MM.1S (cell line): ENCODE data around the gene EED.

Experiments used
- DNase-seq: peaks from one replicate; pipeline ENCODE4 v3.0.0-alpha.2; 2015
- H2AFZ ChIP-seq: fragments of 300-600 bp; sonication (generic); 2 replicates; pipeline ENCODE4 v1.6.0; 2016; ENCODE audit warnings: antibody characterized with exemption, low read length
- H3F3A ChIP-seq: fragments of 300-600 bp; sonication (generic); 2 replicates; pipeline ENCODE4 v1.6.1; 2016; ENCODE audit warnings: mild to moderate bottlenecking, antibody characterized with exemption, low read length, moderate library complexity, mixed read lengths; ENCODE audit not compliant: insufficient read depth
- H3K27ac ChIP-seq: fragments of 300-600 bp; sonication (generic); 2 replicates; pipeline ENCODE4 v1.5.1; 2016; ENCODE audit warnings: mild to moderate bottlenecking, low read length
- H3K27me3 ChIP-seq: fragments of 300-600 bp; sonication (generic); replicated peaks from 2 replicates; pipeline ENCODE4 v1.6.0; 2016; ENCODE audit warnings: low read length; ENCODE audit not compliant: insufficient read depth
- H3K36me3 ChIP-seq: fragments of 300-600 bp; sonication (generic); replicated peaks from 2 replicates; pipeline ENCODE4 v1.6.1; 2016; ENCODE audit warnings: mild to moderate bottlenecking, low read length, mixed read lengths; ENCODE audit not compliant: insufficient read depth
- H3K4me1 ChIP-seq: fragments of 300-600 bp; sonication (generic); 2 replicates; pipeline ENCODE4 v1.6.1; 2016; ENCODE audit warnings: low read length, mixed read lengths
- H3K4me2 ChIP-seq: fragments of 300-600 bp; sonication (generic); 2 replicates; pipeline ENCODE4 v1.6.0; 2016; ENCODE audit warnings: low read depth, low read length
- H3K4me3 ChIP-seq: fragments of 300-600 bp; sonication (generic); 2 replicates; pipeline ENCODE4 v1.5.1; 2016; ENCODE audit warnings: low read length, mixed read lengths
- H3K79me2 ChIP-seq: fragments of 300-600 bp; sonication (generic); 2 replicates; pipeline ENCODE4 v1.6.1; 2016; ENCODE audit warnings: mixed run types, low read length, mixed read lengths
- H3K9ac ChIP-seq: fragments of 300-600 bp; sonication (generic); 2 replicates; pipeline ENCODE4 v1.6.1; 2016; ENCODE audit warnings: low read length, mixed read lengths
- H3K9me2 ChIP-seq: fragments of 300-600 bp; sonication (generic); replicated peaks from 2 replicates; pipeline ENCODE4 v1.6.1; 2016; ENCODE audit warnings: mild to moderate bottlenecking, low read length, mixed read lengths; ENCODE audit not compliant: insufficient read depth
- H3K9me3 ChIP-seq: fragments of 300-600 bp; sonication (generic); replicated peaks from 2 replicates; pipeline ENCODE4 v1.6.1; 2016; ENCODE audit warnings: mild to moderate bottlenecking, low read length, mixed read lengths; ENCODE audit not compliant: insufficient read depth
- H4K20me1 ChIP-seq: fragments of 300-600 bp; sonication (generic); 2 replicates; pipeline ENCODE4 v1.6.1; 2016; ENCODE audit warnings: mild to moderate bottlenecking, low read length, moderate library complexity, mixed read lengths; ENCODE audit not compliant: insufficient read depth
- CTCF ChIP-seq: fragments of 300-600 bp; sonication (generic); IDR thresholded peaks from 2 replicates; pipeline ENCODE4 v1.5.1; 2016; ENCODE audit warnings: antibody characterized with exemption, low read length, mixed read lengths
- EZH2 ChIP-seq: fragments of 300-600 bp; sonication (generic); optimal IDR thresholded peaks from 2 replicates; pipeline ENCODE3; 2017; ENCODE audit warnings: low read depth, mild to moderate bottlenecking, antibody characterized with exemption, low read length, mixed read lengths
- EZH2phosphoT487 ChIP-seq: fragments of 300-600 bp; sonication (generic); IDR thresholded peaks from 2 replicates; pipeline ENCODE4 v1.6.1; 2018; ENCODE audit warnings: antibody characterized with exemption, low read length

The EED gene

GRCh38 chr11:86259730-86260129 lies 15.2 kb downstream of the EED start:
- H4K20me1 ChIP-seq = no peaks in the 10 kb centered on the region
- H3K9me2 ChIP-seq = no peaks in the 10 kb centered on the region
- no peak overlapping the region for H3K4me3 ChIP-seq
- no peak overlapping the region for H2AFZ ChIP-seq
- H3K4me2 ChIP-seq = no peak overlapping the region
- no peaks in the 10 kb centered on the region for H3F3A ChIP-seq
- no peak overlapping the region for H3K27ac ChIP-seq
- no peaks in the 10 kb centered on the region; the same call in 1 of the 2 replicates for H3K36me3 ChIP-seq
- H3K27me3 ChIP-seq = no peaks in the 10 kb centered on the region
- no peak overlapping the region for H3K9ac ChIP-seq
- no peaks in the 10 kb centered on the region for H3K9me3 ChIP-seq
- no peak for DNase-seq
- no peaks in the 10 kb centered on the region for H3K4me1 ChIP-seq
- no peak for TF ChIP-seq EZH2phosphoT487
- no peak for TF ChIP-seq CTCF
- TF ChIP-seq EZH2 = no peak
- peaks cover 15% of the 10 kb centered on the region for H3K79me2 ChIP-seq

GRCh38 chr11:86261328-86261727 lies 16.8 kb downstream of the EED start:
- Histone ChIP-seq H3K9me3 (no peaks in the 10 kb centered on the region), H3K4me1 (no peaks in the 10 kb centered on the region), H3K9ac (no peak overlapping the region), H3K9me2 (no peaks in the 10 kb centered on the region), H3K4me2 (no peak overlapping the region), H3K4me3 (no peak overlapping the region), H3K27ac (no peak overlapping the region), H3K27me3 (no peaks in the 10 kb centered on the region), H3F3A (no peaks in the 10 kb centered on the region), H3K79me2 (peaks cover 5% of the 10 kb centered on the region; the same call in 1 of the 2 replicates), H2AFZ (no peak overlapping the region), H3K36me3 (no peaks in the 10 kb centered on the region; the same call in 1 of the 2 replicates), H4K20me1 (no peaks in the 10 kb centered on the region)
- TF ChIP-seq CTCF (no peak), EZH2 (no peak), EZH2phosphoT487 (no peak)
- DNase-seq = no peak

- DNase-seq = no peak
- H4K20me1 ChIP-seq = no peaks in the 10 kb centered on the region
These were observed 17.8 kb downstream of the EED start for GRCh38 chr11:86262387-86262786.

More at GRCh38 chr11:86262387-86262786, 17.8 kb downstream of the EED start:
- H3K4me1 ChIP-seq = no peaks in the 10 kb centered on the region
- H3K79me2 ChIP-seq = no peaks in the 10 kb centered on the region
- no peak overlapping the region for H3K9ac ChIP-seq
- H3F3A ChIP-seq = no peaks in the 10 kb centered on the region
- no peak overlapping the region for H3K27ac ChIP-seq
- no peaks in the 10 kb centered on the region; the same call in 1 of the 2 replicates for H3K36me3 ChIP-seq
- no peaks in the 10 kb centered on the region for H3K27me3 ChIP-seq
- no peak overlapping the region for H3K4me2 ChIP-seq
- H3K4me3 ChIP-seq = no peak overlapping the region
- H2AFZ ChIP-seq = no peak overlapping the region
- no peaks in the 10 kb centered on the region for H3K9me2 ChIP-seq
- H3K9me3 ChIP-seq = no peaks in the 10 kb centered on the region
- TF ChIP-seq CTCF (no peak), EZH2 (no peak)
